ENCODE results near the gene NMUR2.

The NMUR2 gene

DNA sequence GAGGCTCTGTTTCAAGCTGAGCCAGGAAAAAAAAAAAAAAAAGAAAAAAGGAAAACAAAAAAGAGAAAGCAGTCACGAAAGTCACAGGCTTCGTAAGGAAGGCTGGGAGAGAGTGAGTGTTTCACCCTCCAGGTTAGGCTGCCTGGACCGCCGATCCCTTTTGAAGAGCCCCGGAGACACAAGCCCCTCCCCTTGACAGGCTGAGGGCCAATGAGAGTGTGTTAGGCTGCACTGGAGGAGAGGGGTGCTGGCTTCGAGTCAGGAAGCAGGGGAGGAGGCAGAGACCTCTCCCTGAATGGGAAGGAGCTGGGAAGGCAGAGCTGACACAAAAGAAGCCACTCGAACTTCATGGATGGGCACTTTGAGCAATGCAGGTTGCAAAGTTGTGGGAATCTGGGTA is at the start of gene NMUR2:
NMUR2 (minus strand) TSS at position 135 of the 400 bp plus-strand sequence. CDS start 166 bp downstream, outside the sequence.
- no peaks in the 10 kb centered on the region for H3K9me3 Mint-ChIP-seq
- no peak within 1 kb of the TSS for H3K4me3 Mint-ChIP-seq
- no peaks in the 10 kb centered on the region for H3K27me3 Mint-ChIP-seq
- no peak within 1 kb of the TSS for H3K27ac Mint-ChIP-seq
- H3K4me1 Mint-ChIP-seq, result no peaks in the 10 kb centered on the region
- H3K36me3 Mint-ChIP-seq, result no peaks in the 10 kb centered on the region

- Mint-ChIP-seq H3K36me3 (no peaks in the 10 kb centered on the region), H3K27me3 (peaks cover 11% of the 10 kb centered on the region), H3K9me3 (no peaks in the 10 kb centered on the region), H3K4me3 (no peak overlapping the region), H3K4me1 (no peaks in the 10 kb centered on the region), H3K27ac (no peak overlapping the region)
These were observed 38.9 kb upstream of the NMUR2 start for GRCh38 chr5:152443935-152444334.

GRCh38 chr5:152439791-152440190 is 34.7 kb upstream of the NMUR2 start:
- no peaks in the 10 kb centered on the region for H3K9me3 Mint-ChIP-seq
- no peak overlapping the region for H3K4me3 Mint-ChIP-seq
- H3K27me3 Mint-ChIP-seq, result peaks cover 7% of the 10 kb centered on the region
- no peak overlapping the region for H3K27ac Mint-ChIP-seq
- no peaks in the 10 kb centered on the region for H3K36me3 Mint-ChIP-seq
- H3K4me1 Mint-ChIP-seq, result no peaks in the 10 kb centered on the region

DNA sequence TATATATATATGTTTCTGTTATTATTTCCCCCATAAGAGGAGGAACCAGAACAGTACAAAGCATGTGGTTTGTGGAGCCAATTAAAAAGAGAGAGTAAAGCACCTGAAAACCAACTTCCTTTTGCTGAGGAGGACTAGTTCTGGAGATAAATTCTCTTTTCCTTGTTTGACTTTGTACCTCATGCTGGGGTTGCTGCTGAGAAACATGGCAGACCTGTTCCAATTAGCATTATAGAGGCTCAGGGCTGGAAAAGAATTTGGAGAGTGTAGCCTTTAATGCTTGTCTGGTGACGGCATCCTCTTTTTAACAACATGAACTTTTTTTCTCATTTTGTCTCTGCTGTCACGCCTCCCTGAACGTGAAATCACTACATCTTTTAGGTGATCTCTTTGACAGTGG is 32.8 kb upstream of the NMUR2 start:
- Mint-ChIP-seq H3K27ac (no peak overlapping the region), H3K4me1 (no peaks in the 10 kb centered on the region), H3K9me3 (no peaks in the 10 kb centered on the region), H3K27me3 (peaks cover 7% of the 10 kb centered on the region), H3K36me3 (no peaks in the 10 kb centered on the region), H3K4me3 (no peak overlapping the region)

- H3K27me3 Mint-ChIP-seq, result peaks cover 1% of the 10 kb centered on the region
- H3K36me3 Mint-ChIP-seq, result no peaks in the 10 kb centered on the region
- H3K27ac Mint-ChIP-seq, result no peak overlapping the region
- no peaks in the 10 kb centered on the region for H3K4me1 Mint-ChIP-seq
- peaks cover 3% of the 10 kb centered on the region for H3K9me3 Mint-ChIP-seq
- H3K4me3 Mint-ChIP-seq, result no peak overlapping the region
These were observed 22.6 kb upstream of the NMUR2 start for GRCh38 chr5:152427721-152428120.

- no peak overlapping the region for H3K4me3 Mint-ChIP-seq
- peaks cover 1% of the 10 kb centered on the region for H3K27me3 Mint-ChIP-seq
- no peak overlapping the region for H3K27ac Mint-ChIP-seq
- H3K9me3 Mint-ChIP-seq, result no peaks in the 10 kb centered on the region
- H3K4me1 Mint-ChIP-seq, result no peaks in the 10 kb centered on the region
- no peaks in the 10 kb centered on the region for H3K36me3 Mint-ChIP-seq
These were observed 20.0 kb upstream of the NMUR2 start for GRCh38 chr5:152425083-152425482.

DNA sequence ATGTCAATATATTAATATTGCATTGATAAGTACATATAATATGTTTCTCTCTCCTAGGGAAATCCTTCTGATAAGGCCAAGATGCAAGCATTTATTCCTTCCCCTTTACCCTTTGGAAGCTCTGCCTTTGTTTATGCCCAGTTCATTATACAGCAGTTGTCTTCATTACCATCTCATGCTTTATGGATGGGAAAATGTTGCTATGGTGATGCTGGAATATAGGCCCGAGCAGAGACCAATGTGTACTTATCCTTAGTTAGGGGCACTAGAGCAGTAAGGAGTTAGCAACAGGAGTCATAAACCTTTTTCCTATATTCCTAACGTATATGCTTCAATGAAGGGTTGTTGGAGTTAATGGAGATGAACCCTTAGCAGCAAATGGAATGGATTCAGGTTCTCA is 19.4 kb upstream of the NMUR2 start:
- Mint-ChIP-seq H3K9me3 (no peaks in the 10 kb centered on the region), H3K36me3 (no peaks in the 10 kb centered on the region), H3K4me1 (no peaks in the 10 kb centered on the region), H3K4me3 (no peak overlapping the region), H3K27ac (no peak overlapping the region), H3K27me3 (peaks cover 1% of the 10 kb centered on the region)

DNA sequence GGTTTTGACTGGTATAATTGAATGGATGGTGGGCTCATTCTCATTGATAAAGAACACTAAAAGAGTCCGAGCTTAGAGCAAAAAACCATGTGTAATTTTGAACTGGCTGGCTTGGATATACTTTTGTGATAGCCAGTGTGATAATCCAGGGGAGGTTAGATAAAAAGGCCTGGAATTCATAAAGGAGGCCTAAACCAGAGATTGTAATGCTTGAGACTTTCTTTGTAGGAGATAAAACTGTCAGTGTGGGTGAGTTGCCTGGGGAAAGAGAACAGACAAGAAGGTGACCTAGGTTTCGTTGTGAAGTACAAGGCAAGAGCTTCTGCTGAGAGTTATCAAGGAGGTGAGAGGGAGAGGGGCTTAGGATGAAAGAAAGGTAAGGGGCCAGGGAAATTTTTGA is 17.0 kb upstream of the NMUR2 start:
- Mint-ChIP-seq H3K4me1 (no peaks in the 10 kb centered on the region), H3K27me3 (no peaks in the 10 kb centered on the region), H3K9me3 (no peaks in the 10 kb centered on the region), H3K27ac (no peak overlapping the region), H3K36me3 (no peaks in the 10 kb centered on the region), H3K4me3 (no peak overlapping the region)

DNA sequence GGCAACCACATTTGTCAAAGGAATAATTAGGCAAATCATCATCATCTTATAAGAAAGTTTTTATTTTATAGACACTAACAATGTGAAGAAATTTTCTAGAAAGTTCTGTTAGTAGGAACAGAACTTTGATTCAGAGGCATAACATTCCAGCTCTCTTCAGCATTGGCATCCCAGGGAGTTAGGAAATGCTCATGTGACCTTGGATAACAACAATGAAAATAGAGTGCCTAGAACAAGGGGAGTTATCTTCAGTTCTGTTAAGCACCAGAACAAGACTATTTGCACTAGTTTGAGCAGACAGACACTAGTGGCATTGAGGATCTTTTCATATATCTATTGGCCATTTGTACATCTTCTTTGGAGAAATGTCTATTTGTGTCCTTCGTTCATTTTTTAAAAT is 7.0 kb upstream of the NMUR2 start:
- H3K9me3 Mint-ChIP-seq, result no peaks in the 10 kb centered on the region
- H3K27me3 Mint-ChIP-seq, result peaks cover 8% of the 10 kb centered on the region
- H3K36me3 Mint-ChIP-seq, result no peaks in the 10 kb centered on the region
- H3K4me3 Mint-ChIP-seq, result no peak overlapping the region
- H3K27ac Mint-ChIP-seq, result no peak overlapping the region
- H3K4me1 Mint-ChIP-seq, result no peaks in the 10 kb centered on the region

DNA sequence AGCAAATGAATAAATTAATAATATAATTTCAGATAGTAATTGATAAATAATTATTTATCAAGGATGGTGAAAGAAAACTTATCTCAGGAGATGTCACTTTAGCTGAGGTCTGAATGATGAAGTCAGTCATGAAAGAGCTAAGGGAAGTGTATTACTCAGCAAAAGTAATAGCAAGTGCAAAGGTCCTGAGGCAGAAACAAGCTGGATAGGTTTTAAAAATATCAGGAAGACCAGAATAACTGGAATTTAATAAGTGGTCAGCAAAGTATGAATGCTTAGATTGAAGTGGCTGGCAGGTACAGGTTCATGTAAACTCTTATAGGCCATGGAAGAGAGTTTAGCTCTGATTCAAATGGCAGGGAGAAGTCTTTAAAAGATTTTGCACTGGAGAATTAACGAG is 1.0 kb upstream of the NMUR2 start:
- H3K27ac Mint-ChIP-seq, result no peak overlapping the region
- no peaks in the 10 kb centered on the region for H3K9me3 Mint-ChIP-seq
- no peaks in the 10 kb centered on the region for H3K4me1 Mint-ChIP-seq
- H3K36me3 Mint-ChIP-seq, result no peaks in the 10 kb centered on the region
- peaks cover under 1% of the 10 kb centered on the region for H3K27me3 Mint-ChIP-seq
- no peak overlapping the region for H3K4me3 Mint-ChIP-seq

- H3K27ac Mint-ChIP-seq, result no peak overlapping the region
- H3K4me3 Mint-ChIP-seq, result no peak overlapping the region
- H3K9me3 Mint-ChIP-seq, result no peaks in the 10 kb centered on the region
- no peaks in the 10 kb centered on the region for H3K36me3 Mint-ChIP-seq
- no peaks in the 10 kb centered on the region for H3K4me1 Mint-ChIP-seq
- no peaks in the 10 kb centered on the region for H3K27me3 Mint-ChIP-seq
These were observed 585 bp downstream of the NMUR2 start for GRCh38 chr5:152404494-152404893.

- Mint-ChIP-seq H3K9me3 (no peaks in the 10 kb centered on the region), H3K4me3 (no peak overlapping the region), H3K27ac (no peak overlapping the region), H3K4me1 (no peaks in the 10 kb centered on the region), H3K27me3 (peaks cover under 1% of the 10 kb centered on the region), H3K36me3 (no peaks in the 10 kb centered on the region)
These were observed 2.0 kb downstream of the NMUR2 start for GRCh38 chr5:152403046-152403445.

DNA sequence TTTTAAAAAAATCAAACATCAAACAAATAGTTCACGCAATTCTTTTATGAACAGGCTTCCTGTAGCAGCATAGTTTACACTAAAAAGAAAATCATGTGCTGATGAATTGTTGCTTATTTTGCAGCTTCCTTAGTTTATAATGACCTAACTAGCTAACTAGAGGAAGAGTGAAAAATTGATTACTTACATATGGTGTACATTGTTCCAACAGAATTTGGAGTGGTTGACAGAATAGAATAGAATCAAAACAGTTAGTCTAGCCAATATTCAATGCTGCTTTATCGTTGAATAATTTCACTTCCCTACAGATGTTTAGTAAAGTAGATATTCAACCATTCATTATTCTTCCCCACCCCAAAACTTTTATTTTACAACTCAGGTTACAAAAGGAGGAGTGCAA is 4.2 kb downstream of the NMUR2 start:
- no peaks in the 10 kb centered on the region for H3K9me3 Mint-ChIP-seq
- H3K36me3 Mint-ChIP-seq, result no peaks in the 10 kb centered on the region
- H3K4me3 Mint-ChIP-seq, result no peak overlapping the region
- H3K27me3 Mint-ChIP-seq, result peaks cover 5% of the 10 kb centered on the region
- H3K27ac Mint-ChIP-seq, result no peak overlapping the region
- H3K4me1 Mint-ChIP-seq, result no peaks in the 10 kb centered on the region

GRCh38 chr5:152397581-152397980 is 7.5 kb downstream of the NMUR2 start:
- no peak overlapping the region for H3K4me3 Mint-ChIP-seq
- no peaks in the 10 kb centered on the region for H3K36me3 Mint-ChIP-seq
- H3K9me3 Mint-ChIP-seq, result no peaks in the 10 kb centered on the region
- no peak overlapping the region for H3K27ac Mint-ChIP-seq
- H3K27me3 Mint-ChIP-seq, result peaks cover 5% of the 10 kb centered on the region
- no peaks in the 10 kb centered on the region for H3K4me1 Mint-ChIP-seq

DNA sequence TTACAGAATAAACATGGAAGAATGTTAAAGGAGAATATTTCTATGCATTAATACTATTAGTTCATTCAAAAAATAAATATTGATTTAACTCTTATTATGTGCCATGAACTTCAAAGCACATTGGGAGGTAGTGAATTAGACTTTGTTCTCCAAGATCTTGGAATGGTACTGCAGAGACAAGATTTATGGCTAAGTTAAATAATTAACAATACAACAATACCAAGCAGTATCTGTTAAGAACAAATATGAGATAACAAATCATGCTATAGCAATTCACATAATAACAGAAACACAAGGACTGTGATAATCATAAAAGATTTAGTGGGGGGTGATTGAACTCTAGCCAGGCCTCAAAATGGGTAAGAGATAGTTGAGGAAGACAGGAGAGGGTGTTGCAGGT is 11.6 kb downstream of the NMUR2 start:
- H3K36me3 Mint-ChIP-seq, result no peaks in the 10 kb centered on the region
- peaks cover 11% of the 10 kb centered on the region for H3K9me3 Mint-ChIP-seq
- H3K4me3 Mint-ChIP-seq, result no peak overlapping the region
- H3K27me3 Mint-ChIP-seq, result peaks cover 5% of the 10 kb centered on the region
- H3K4me1 Mint-ChIP-seq, result no peaks in the 10 kb centered on the region
- no peak overlapping the region for H3K27ac Mint-ChIP-seq

- Mint-ChIP-seq H3K27me3 (peaks cover 4% of the 10 kb centered on the region), H3K4me3 (no peak overlapping the region), H3K36me3 (no peaks in the 10 kb centered on the region), H3K4me1 (no peaks in the 10 kb centered on the region), H3K27ac (no peak overlapping the region), H3K9me3 (peaks cover 13% of the 10 kb centered on the region)
These were observed 15.8 kb downstream of the NMUR2 start for GRCh38 chr5:152389208-152389849.

DNA sequence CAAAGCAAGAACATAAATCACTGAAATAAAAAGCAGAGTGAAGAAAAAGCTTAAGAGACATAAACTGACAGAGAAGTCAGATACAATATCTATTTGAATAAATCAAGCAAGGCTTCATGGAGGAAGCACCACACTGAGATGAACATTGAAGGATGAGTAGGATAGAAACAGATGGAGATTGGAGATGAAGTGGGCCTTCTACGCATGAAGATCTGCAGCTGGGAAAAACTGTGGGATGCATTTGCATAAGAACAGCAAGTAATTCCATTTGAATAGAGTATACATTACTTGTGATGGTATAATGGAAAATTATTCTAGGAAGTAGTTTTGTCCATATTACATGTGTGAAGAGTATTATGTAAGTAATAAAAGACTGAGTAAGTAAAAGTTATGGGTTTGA is 16.5 kb downstream of the NMUR2 start:
- Mint-ChIP-seq H3K9me3 (peaks cover 17% of the 10 kb centered on the region), H3K27ac (no peak overlapping the region), H3K27me3 (peaks cover 5% of the 10 kb centered on the region), H3K4me3 (no peak overlapping the region), H3K36me3 (no peaks in the 10 kb centered on the region), H3K4me1 (no peaks in the 10 kb centered on the region)
